Upper lobe of right lung (tissue), 1 donor: ENCODE data around the gene MAPK1. TPM values are rescaled to one million over a fixed set of nuclear protein-coding genes. Genes with fewer than 3 reads are reported as not detected.
"Not testable (repeated sequence)": the region's sequence is repeated elsewhere in the genome, so short reads cannot be mapped to it uniquely, and the experiment has no call there.

Experiments used
- ATAC-seq: fragments of 200-7000 bp; cut with Tn5 transposase; one replicate; pipeline ENCODE4 v1.9.1; 2020; ENCODE audit warnings: mild to moderate bottlenecking, moderate library complexity
- DNase-seq: peaks from one replicate; pipeline ENCODE4 v3.0.0-alpha.2; 2020
- H3K27ac ChIP-seq: fragments of 200-600 bp; one replicate; pipeline ENCODE4 v1.8.0; 2022
- H3K27me3 ChIP-seq: fragments of 200-600 bp; one replicate; pipeline ENCODE4 v1.8.0; 2022; ENCODE audit warnings: mild to moderate bottlenecking
- H3K36me3 ChIP-seq: fragments of 200-600 bp; one replicate; pipeline ENCODE4 v1.8.0; 2022
- H3K4me1 ChIP-seq: fragments of 200-600 bp; one replicate; pipeline ENCODE4 v1.8.0; 2022
- H3K4me3 ChIP-seq: fragments of 200-600 bp; one replicate; pipeline ENCODE4 v1.8.0; 2022; ENCODE audit warnings: mild to moderate bottlenecking
- H3K9me3 ChIP-seq: fragments of 200-600 bp; one replicate; pipeline ENCODE4 v1.8.0; 2022
- intact Hi-C: fragments of 100-400 bp; cut with DNase I; formaldehyde crosslinking; loops from one replicate; pipeline ENCODE4 v1.11.0; 2022
- total RNA-seq: library from RNA; stranded (reverse); fragmentation: NEBNext Ultra II Directional; extraction: Animal tissue kit (Norgen Biotek cat#: 25700); gene quantifications from one replicate; pipeline ENCODE4 v1.2.1, GENCODE V29; 2021
- TF ChIP-seq, protein P1 (sequence below): fragments of 200-600 bp; IDR thresholded peaks from one replicate; pipeline ENCODE4 v1.8.0; 2022; ENCODE audit warnings: antibody characterized with exemption
- donor health status: DM: no; HTN: yes; CAD: no; lungs with severe emphysema.

MAPK1 gene
- total RNA-seq, 1 donor from 2014 or later: 134 TPM

DNA sequence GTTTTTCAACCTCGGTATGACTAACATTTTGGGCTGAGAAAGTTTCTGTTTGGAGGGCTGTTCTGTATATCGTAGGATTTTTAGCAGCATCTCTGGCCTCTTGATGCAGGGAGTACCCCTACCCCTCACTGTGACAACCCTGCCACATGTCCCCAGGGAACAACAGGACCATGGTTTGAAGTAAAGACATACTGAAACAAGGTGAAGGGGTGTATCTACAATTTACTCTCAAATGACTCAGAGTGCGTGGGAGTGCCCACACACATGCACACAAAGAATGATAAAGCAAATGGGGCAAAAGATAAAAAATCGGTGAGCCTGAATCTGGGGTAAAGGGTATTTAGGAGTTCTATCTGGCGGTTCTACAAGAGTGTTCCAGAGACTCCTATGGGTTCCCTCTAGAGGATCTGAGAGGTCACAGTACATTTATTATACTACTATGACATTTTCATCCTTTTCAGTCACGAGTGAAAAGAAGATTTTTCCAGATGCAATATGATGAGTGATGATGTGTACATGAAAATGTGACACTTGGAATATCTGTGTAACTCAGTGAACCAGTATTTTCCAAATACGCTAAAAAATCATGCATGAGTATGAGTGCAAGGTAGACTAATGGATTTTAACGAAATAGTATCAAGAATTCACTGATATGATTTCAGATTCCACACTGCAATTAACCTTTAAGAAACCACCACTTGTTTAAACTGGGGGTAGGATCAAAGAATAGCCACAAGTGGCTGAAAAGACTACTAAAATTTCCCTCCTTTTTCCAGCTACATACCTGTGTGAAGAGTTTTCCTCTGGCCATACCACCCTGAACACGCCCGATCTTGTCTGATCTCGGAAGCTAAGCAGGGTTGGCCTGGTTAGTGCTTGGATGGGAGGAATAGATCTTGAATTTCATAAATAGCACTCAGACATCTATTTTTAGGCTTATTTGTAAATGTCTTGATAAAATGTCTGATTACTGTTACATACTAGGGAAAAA, 75.5 kb downstream of the MAPK1 start:
- Histone ChIP-seq H3K36me3 (peaks cover 57% of the 10 kb centered on the region), H3K27ac (no peak overlapping the region)

DNA sequence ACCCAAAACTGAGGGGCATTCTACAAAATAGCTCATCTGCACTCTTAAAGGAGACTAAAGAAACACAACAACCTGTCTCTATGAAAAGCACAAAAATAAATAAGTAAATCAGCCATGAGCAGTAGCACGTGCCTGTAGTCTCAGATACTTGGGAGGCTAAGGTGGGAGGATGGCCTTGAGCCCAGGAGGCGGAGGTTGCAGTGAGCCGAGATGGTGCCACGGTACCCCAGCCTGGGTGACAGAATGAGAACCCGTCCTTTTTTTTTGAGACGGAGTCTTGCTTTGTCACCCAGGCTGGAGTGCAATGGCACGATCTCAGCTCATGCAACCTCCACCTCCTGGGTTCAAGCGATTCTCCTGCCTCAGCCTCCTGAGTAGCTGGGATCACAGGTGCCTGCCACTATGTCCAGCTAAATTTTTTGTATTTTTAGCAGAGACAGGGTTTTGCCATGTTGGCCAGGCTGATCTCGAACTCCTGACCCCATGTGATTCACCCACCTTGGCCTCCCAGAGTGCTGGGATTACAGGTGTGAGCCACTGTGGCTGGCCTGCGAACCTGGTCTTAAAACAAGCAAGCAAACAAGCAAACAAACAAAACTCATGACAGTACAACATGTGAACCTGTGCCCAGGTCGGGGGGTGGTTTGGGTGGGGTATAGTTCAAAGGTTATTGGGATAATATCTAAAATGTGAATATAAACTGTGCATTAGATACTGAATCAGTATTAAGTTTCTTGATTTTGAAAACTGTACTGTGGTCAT, 76.4 kb downstream of the MAPK1 start:
- ATAC-seq, DNase-seq, H3K4me3 ChIP-seq, intact Hi-C loops, H3K27me3 ChIP-seq, H3K4me1 ChIP-seq, H3K9me3 ChIP-seq, H3K27ac ChIP-seq: not testable (repeated sequence)
- peaks cover 59% of the 10 kb centered on the region for H3K36me3 ChIP-seq

More for the DNA sequence above, 75.5 kb downstream of the MAPK1 start:
- DNase-seq (no peak), ATAC-seq (no peak)
- Histone ChIP-seq H3K4me1 (no peaks in the 10 kb centered on the region), H3K27me3 (no peaks in the 10 kb centered on the region), H3K9me3 (no peaks in the 10 kb centered on the region), H3K4me3 (no peak overlapping the region)
- TF ChIP-seq, protein P1, sequence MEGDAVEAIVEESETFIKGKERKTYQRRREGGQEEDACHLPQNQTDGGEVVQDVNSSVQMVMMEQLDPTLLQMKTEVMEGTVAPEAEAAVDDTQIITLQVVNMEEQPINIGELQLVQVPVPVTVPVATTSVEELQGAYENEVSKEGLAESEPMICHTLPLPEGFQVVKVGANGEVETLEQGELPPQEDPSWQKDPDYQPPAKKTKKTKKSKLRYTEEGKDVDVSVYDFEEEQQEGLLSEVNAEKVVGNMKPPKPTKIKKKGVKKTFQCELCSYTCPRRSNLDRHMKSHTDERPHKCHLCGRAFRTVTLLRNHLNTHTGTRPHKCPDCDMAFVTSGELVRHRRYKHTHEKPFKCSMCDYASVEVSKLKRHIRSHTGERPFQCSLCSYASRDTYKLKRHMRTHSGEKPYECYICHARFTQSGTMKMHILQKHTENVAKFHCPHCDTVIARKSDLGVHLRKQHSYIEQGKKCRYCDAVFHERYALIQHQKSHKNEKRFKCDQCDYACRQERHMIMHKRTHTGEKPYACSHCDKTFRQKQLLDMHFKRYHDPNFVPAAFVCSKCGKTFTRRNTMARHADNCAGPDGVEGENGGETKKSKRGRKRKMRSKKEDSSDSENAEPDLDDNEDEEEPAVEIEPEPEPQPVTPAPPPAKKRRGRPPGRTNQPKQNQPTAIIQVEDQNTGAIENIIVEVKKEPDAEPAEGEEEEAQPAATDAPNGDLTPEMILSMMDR: no peak
- intact Hi-C loops: no loop called here

DNA sequence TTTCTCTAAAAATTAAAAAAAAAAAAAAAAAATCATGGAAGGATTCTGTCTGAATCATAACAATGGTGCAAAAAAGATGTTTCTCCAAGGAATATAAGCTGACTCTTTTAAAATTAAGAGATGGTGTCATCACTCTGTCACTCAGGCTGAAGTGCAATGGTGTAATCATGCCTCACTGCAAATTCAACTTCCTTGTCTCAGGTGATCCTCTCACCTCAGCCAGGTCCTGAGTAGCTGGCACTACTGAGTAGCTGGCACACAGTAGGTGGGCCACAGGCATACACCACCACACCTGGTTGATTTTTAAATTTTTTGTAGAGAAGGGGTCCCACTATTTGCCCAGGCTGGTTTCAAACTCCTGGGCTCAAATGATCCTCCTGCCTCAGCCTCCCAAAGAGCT, 77.1 kb downstream of the MAPK1 start:
- Histone ChIP-seq H3K36me3 (peaks cover 60% of the 10 kb centered on the region), H3K27ac (no peak overlapping the region), H3K4me3 (no peak overlapping the region), H3K9me3 (no peaks in the 10 kb centered on the region), H3K4me1 (no peaks in the 10 kb centered on the region), H3K27me3 (no peaks in the 10 kb centered on the region)
- intact Hi-C loops: no loop called here
- DNase-seq: no peak
- no peak for ATAC-seq
- TF ChIP-seq, protein P1: no peak

DNA sequence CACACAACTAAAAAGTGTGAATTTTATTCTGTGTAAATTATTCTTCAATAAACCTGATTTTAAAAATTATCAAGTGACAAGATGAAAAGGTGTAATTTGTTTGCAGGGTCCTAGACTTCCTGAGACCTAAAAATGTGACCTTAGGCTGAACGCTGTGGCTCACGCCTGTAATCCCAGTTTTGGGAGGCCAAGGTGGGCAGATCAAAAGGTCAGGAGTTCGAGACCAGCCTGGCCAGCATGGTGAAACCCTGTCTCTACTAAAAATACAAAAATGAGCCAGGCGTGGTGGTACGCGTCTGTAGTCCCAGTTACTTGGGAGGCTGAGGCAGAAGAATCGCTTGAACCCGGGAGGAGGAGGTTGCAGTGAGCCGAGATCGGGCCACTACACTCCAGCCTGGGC, 79.9 kb downstream of the MAPK1 start:
- ATAC-seq, intact Hi-C loops: not testable (repeated sequence)

DNA sequence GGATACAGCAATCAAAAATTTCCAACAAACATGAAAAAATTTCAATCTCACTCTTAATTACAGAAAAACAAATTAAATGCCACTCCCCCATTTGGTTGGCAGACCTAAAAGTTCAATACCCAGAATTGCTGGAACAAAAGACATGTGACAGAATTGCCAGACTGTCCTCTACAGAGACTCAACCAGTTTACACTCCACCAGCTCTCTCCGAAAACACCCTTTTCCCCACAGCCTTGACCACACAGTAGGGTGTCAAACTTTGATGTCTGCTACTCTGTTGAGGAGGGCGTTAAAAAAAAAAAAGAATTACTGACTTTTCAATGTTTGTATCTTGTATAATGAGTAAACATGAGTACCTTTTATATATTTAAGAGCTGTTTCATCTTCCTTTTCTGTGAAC, 87.2 kb downstream of the MAPK1 start:
- ATAC-seq: no peak
- no peaks in the 10 kb centered on the region for H3K27me3 ChIP-seq
- H3K36me3 ChIP-seq: peaks cover 54% of the 10 kb centered on the region
- no peak overlapping the region for H3K27ac ChIP-seq
- intact Hi-C loops: no loop called here
- DNase-seq: no peak
- H3K4me3 ChIP-seq: no peak overlapping the region
- no peaks in the 10 kb centered on the region for H3K9me3 ChIP-seq
- TF ChIP-seq, protein P1: no peak
- H3K4me1 ChIP-seq: no peaks in the 10 kb centered on the region

More for the DNA sequence above, 79.9 kb downstream of the MAPK1 start:
- peaks cover 66% of the 10 kb centered on the region for H3K36me3 ChIP-seq
- H3K27ac ChIP-seq, H3K9me3 ChIP-seq, H3K4me1 ChIP-seq, H3K27me3 ChIP-seq, H3K4me3 ChIP-seq, DNase-seq: not testable (repeated sequence)

DNA sequence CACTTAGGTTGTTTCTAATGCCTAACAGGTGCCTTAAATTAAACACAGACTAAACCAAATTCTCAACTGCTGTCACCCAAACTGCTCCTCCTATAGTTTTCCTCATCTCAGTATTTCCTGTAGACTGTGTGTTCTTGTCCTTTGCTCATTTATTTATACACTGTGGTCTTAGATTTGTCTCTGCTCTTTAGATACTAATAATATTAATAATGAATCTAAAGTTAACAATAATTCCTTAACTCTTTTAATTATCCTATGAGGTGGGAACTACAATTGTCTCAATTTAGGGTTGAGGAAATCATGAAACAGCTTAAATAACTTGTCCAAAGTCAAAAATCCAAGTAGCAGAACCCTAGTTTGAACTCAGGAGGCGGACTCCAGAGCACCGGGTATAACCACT, 88.0 kb downstream of the MAPK1 start:
- Histone ChIP-seq H3K36me3 (peaks cover 49% of the 10 kb centered on the region), H3K4me1 (no peaks in the 10 kb centered on the region), H3K9me3 (no peaks in the 10 kb centered on the region), H3K4me3 (no peak overlapping the region), H3K27me3 (no peaks in the 10 kb centered on the region), H3K27ac (no peak overlapping the region)
- DNase-seq (no peak), ATAC-seq (no peak)
- TF ChIP-seq, protein P1: no peak
- intact Hi-C loops: no loop called here
